ENCODE results near the gene BTLA.
A peak's percentile ranks its signal among the peaks of the same experiment; 100 is the strongest.

BTLA gene

DNA sequence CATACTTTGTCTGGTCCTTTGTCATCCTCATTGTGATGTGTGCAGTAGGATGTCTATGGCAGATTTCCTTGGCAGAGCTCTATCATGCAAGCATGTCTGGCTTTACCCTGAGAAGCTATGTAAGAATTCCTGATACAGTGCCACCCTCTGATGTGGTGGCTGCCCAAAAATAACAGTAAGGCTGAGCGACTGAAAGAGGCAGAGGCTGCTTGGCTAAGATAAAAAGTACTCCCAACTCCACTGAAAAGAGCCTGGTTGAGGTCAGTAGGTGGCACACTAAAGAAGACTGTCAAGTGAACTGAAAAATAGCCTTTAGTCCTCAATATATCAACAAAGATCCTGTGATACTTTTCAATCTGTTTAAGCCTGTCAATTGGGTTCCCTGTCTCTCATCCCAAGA, 31.7 kb downstream of the BTLA start:
- Histone ChIP-seq H3K4me3 (ENCODE audit: insufficient read depth, low read length, poor library complexity, severe bottlenecking) (no peak overlapping the region), H3K9ac (ENCODE audit: low read length) (no peak overlapping the region), H3K27me3 (ENCODE audit: low read length) (no peaks in the 10 kb centered on the region), H3K27ac (ENCODE audit: low read depth, low read length) (no peak overlapping the region), H2AFZ (ENCODE audit: low read depth, low read length, severe bottlenecking) (no peak overlapping the region), H3K9me3 (ENCODE audit: insufficient read depth, low read length) (no peaks in the 10 kb centered on the region), H3K9me2 (replicated peaks; ENCODE audit: insufficient read depth, low read length) (no peaks in the 10 kb centered on the region), H3F3A (ENCODE audit: insufficient read depth) (no peaks in the 10 kb centered on the region), H3K79me2 (ENCODE audit: insufficient read depth, low read length) (no peaks in the 10 kb centered on the region), H3K4me2 (ENCODE audit: low read depth, low read length, poor library complexity, severe bottlenecking) (no peak overlapping the region), H4K20me1 (ENCODE audit: low read depth, low read length) (no peaks in the 10 kb centered on the region), H3K36me3 (ENCODE audit: low read length) (no peaks in the 10 kb centered on the region)
- TF ChIP-seq, protein P1, sequence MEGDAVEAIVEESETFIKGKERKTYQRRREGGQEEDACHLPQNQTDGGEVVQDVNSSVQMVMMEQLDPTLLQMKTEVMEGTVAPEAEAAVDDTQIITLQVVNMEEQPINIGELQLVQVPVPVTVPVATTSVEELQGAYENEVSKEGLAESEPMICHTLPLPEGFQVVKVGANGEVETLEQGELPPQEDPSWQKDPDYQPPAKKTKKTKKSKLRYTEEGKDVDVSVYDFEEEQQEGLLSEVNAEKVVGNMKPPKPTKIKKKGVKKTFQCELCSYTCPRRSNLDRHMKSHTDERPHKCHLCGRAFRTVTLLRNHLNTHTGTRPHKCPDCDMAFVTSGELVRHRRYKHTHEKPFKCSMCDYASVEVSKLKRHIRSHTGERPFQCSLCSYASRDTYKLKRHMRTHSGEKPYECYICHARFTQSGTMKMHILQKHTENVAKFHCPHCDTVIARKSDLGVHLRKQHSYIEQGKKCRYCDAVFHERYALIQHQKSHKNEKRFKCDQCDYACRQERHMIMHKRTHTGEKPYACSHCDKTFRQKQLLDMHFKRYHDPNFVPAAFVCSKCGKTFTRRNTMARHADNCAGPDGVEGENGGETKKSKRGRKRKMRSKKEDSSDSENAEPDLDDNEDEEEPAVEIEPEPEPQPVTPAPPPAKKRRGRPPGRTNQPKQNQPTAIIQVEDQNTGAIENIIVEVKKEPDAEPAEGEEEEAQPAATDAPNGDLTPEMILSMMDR (IDR thresholded peaks at IDR 0.05; ENCODE audit: insufficient read depth, low read length, poor library complexity, severe bottlenecking): no peak
- no peak for TF ChIP-seq EZH2phosphoT487 (conservative IDR thresholded peaks at IDR 0.05; ENCODE audit: low read length)

- Histone ChIP-seq H3K79me2 (ENCODE audit: insufficient read depth, low read length) (no peaks in the 10 kb centered on the region), H3K9me3 (ENCODE audit: insufficient read depth, low read length) (no peaks in the 10 kb centered on the region), H3K27ac (ENCODE audit: low read depth, low read length) (no peak overlapping the region), H3K36me3 (ENCODE audit: low read length) (no peaks in the 10 kb centered on the region), H3K4me3 (ENCODE audit: insufficient read depth, low read length, poor library complexity, severe bottlenecking) (no peak overlapping the region), H2AFZ (ENCODE audit: low read depth, low read length, severe bottlenecking) (no peak overlapping the region), H3K9me2 (replicated peaks; ENCODE audit: insufficient read depth, low read length) (no peaks in the 10 kb centered on the region), H3K27me3 (ENCODE audit: low read length) (no peaks in the 10 kb centered on the region), H3K4me2 (ENCODE audit: low read depth, low read length, poor library complexity, severe bottlenecking) (no peak overlapping the region), H3F3A (ENCODE audit: insufficient read depth) (no peaks in the 10 kb centered on the region), H4K20me1 (ENCODE audit: low read depth, low read length) (no peaks in the 10 kb centered on the region), H3K9ac (ENCODE audit: low read length) (no peak overlapping the region)
- TF ChIP-seq, protein P1 (IDR thresholded peaks at IDR 0.05; ENCODE audit: insufficient read depth, low read length, poor library complexity, severe bottlenecking): no peak
- no peak for TF ChIP-seq EZH2phosphoT487 (conservative IDR thresholded peaks at IDR 0.05; ENCODE audit: low read length)
These were observed 33.3 kb downstream of the BTLA start for GRCh38 chr3:112466020-112466419.

DNA sequence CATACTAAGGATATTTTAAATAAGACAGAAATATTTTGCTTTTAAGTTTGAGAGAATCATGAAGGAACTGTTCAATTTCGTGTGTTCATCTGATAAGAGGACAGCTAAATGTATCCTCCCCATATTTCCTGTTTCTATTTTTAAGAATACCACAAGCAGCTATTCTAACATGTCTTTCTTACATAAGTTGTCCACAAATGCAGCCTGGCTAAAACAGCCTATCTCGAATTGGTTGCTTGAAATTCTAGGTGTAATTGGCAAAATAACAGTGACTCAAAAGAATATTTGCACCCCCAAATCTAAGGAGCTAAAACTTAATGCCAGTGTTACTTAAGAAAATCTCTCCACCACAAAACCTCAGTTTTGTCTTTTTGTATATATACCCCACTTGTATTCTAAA, 35.0 kb downstream of the BTLA start:
- H3K4me3 ChIP-seq (ENCODE audit: insufficient read depth, low read length, poor library complexity, severe bottlenecking): peak overlapping the region; percentile 25
- no peaks in the 10 kb centered on the region for H3F3A ChIP-seq (ENCODE audit: insufficient read depth)
- H3K36me3 ChIP-seq (ENCODE audit: low read length): no peaks in the 10 kb centered on the region
- H3K9me2 ChIP-seq (replicated peaks; ENCODE audit: insufficient read depth, low read length): no peaks in the 10 kb centered on the region
- no peaks in the 10 kb centered on the region for H3K79me2 ChIP-seq (ENCODE audit: insufficient read depth, low read length)
- H3K27ac ChIP-seq (ENCODE audit: low read depth, low read length): peak overlapping the region; percentile 62
- TF ChIP-seq, protein P1 (IDR thresholded peaks at IDR 0.05; ENCODE audit: insufficient read depth, low read length, poor library complexity, severe bottlenecking): no peak
- TF ChIP-seq EZH2phosphoT487 (conservative IDR thresholded peaks at IDR 0.05; ENCODE audit: low read length): no peak
- peak overlapping the region; percentile 74 for H3K4me2 ChIP-seq (ENCODE audit: low read depth, low read length, poor library complexity, severe bottlenecking)
- H4K20me1 ChIP-seq (ENCODE audit: low read depth, low read length): no peaks in the 10 kb centered on the region
- no peaks in the 10 kb centered on the region for H3K27me3 ChIP-seq (ENCODE audit: low read length)
- no peak overlapping the region for H2AFZ ChIP-seq (ENCODE audit: low read depth, low read length, severe bottlenecking)
- no peaks in the 10 kb centered on the region for H3K9me3 ChIP-seq (ENCODE audit: insufficient read depth, low read length)
- H3K9ac ChIP-seq (ENCODE audit: low read length): peak overlapping the region; percentile 7; the same call in 1 of the 2 replicates
